ENCODE data around the gene SPRED1.

The SPRED1 gene

DNA sequence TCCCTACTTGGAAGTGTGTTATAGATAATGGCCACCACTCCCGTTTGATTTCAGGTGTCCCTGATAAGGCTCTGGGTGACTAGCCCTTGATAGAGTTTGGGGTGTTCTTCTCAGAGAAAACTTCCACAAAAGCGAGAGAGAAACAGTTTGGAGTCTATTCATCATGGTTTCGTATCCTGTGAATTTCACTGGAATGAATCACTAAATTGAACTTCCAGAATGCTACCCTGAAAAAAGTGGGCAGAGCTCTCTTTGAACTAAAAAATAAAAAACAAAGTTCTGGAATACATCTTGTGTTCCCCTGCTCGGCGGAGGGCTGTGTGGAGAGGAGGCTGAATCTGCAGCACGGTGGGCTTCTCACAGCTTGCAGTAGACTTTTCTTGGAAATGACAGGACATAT is 148.5 kb downstream of the SPRED1 start:
- DNase-seq (ENCODE audit: low read depth in 2 of 2) = peak; percentile 24 to 58
- no peak overlapping the region for H3K4me3 ChIP-seq (replicated peaks in 1 of 2; ENCODE audit: low read depth in 2 of 2, low read length in 2 of 2)
- TF ChIP-seq, protein P1, sequence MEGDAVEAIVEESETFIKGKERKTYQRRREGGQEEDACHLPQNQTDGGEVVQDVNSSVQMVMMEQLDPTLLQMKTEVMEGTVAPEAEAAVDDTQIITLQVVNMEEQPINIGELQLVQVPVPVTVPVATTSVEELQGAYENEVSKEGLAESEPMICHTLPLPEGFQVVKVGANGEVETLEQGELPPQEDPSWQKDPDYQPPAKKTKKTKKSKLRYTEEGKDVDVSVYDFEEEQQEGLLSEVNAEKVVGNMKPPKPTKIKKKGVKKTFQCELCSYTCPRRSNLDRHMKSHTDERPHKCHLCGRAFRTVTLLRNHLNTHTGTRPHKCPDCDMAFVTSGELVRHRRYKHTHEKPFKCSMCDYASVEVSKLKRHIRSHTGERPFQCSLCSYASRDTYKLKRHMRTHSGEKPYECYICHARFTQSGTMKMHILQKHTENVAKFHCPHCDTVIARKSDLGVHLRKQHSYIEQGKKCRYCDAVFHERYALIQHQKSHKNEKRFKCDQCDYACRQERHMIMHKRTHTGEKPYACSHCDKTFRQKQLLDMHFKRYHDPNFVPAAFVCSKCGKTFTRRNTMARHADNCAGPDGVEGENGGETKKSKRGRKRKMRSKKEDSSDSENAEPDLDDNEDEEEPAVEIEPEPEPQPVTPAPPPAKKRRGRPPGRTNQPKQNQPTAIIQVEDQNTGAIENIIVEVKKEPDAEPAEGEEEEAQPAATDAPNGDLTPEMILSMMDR (IDR thresholded peaks at IDR 0.05; ENCODE audit: low read depth, low read length) = no peak

DNA sequence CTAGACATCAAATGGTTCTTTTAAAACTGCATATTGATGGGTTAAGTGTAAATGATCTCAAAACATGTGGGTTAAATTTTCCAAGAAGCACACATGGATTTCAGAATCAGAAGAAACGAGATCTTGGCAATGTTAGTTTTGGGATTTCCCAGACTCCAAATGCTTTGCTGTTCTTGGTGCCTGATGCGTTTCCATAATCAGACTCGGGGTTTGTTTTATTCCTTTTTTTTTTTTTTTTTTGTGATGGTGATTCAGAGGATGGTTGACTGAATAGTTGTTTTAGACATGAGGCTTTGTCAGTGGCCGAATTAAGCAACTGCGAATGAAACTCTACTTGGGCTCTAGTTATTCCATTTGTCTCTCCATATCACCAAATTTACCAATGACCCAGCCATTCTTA is 149.1 kb downstream of the SPRED1 start:
- H3K4me3 ChIP-seq (replicated peaks in 1 of 2; ENCODE audit: low read depth in 2 of 2, low read length in 2 of 2) = no peak overlapping the region

DNA sequence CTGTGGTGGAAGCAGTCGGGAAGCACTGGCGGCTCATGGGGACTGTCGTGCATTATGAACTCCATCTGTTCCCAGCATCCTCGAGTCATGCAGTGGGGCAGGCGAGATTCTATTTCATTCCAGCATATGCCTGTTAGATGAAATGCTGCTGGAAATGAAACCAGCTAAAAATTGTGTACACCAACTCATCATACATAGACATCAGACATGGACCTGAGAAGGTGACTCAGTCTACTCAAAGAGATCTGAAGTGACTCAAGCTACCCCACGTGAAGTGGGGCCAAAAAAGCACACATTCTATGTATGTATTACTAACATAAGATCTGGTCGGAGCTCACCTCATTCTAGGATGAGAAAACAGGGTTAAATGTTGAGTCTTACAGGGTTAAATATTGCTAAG is 153.8 kb downstream of the SPRED1 start:
- DNase-seq (ENCODE audit: low read depth in 2 of 2) = peak in 1 of 2 donors; percentile 51
- TF ChIP-seq, protein P1 (IDR thresholded peaks at IDR 0.05; ENCODE audit: low read depth, low read length) = no peak
- no peak overlapping the region for H3K4me3 ChIP-seq (replicated peaks in 1 of 2; ENCODE audit: low read depth in 2 of 2, low read length in 2 of 2)

More for the DNA sequence above, 149.1 kb downstream of the SPRED1 start:
- TF ChIP-seq, protein P1 (IDR thresholded peaks at IDR 0.05; ENCODE audit: low read depth, low read length) = no peak
- peak in 1 of 2 donors; percentile 54 for DNase-seq (ENCODE audit: low read depth in 2 of 2)

Measured in cardiac fibroblast (primary cell).